Mammary epithelial cell (primary cell): ENCODE results near the gene S100A3.

Experiments used
- CTCF ChIP-seq, 2 donors: IDR thresholded peaks in 1 of 2; conservative IDR thresholded peaks in 1 of 2; 2 replicates each; pipeline ENCODE4 v1.5.1; 2011 to 2012; ENCODE audit warnings: inconsistent platforms in 2 of 2, low read length in 2 of 2, mild to moderate bottlenecking in 2 of 2, control low read depth in 1 of 2, low read depth in 1 of 2; ENCODE audit not compliant: insufficient read depth in 1 of 2; ENCODE audit errors: extremely low read depth in 1 of 2
- EZH2 ChIP-seq: IDR thresholded peaks from 2 replicates; pipeline ENCODE4 v1.6.1; 2012; ENCODE audit warnings: low read length, inconsistent platforms, borderline replicate concordance

- TF ChIP-seq CTCF (conservative IDR thresholded peaks at IDR 0.05 in 1 of 2, IDR thresholded peaks at IDR 0.05 in 1 of 2; ENCODE audit: extremely low read depth in 1 of 2, insufficient read depth in 1 of 2, low read depth in 1 of 2, low read length in 2 of 2): no peak
- no peak for TF ChIP-seq EZH2
Measured at GRCh38 chr1:153565529-153566374, 16.7 kb upstream of the S100A3 start, which contains the start of gene S100A2.
